Activated naive CD8-positive, alpha-beta T cell treated with anti-CD3 and anti-CD28 coated beads for 36 hours (primary cell): ENCODE measurements around the gene IQCE. TPM values are rescaled to one million over a fixed set of nuclear protein-coding genes. Genes with fewer than 3 reads are reported as not detected.

Experiments used
- DNase-seq: peaks from one replicate; pipeline ENCODE4 v3.0.0; 2021
- H3K27ac Mint-ChIP-seq: one replicate; pipeline ENCODE4 v1.8.0; 2022; ENCODE audit warnings: mild to moderate bottlenecking, moderate library complexity, mixed read lengths
- H3K27me3 Mint-ChIP-seq: one replicate; pipeline ENCODE4 v1.8.0; 2022; ENCODE audit warnings: mild to moderate bottlenecking, mixed read lengths
- H3K36me3 Mint-ChIP-seq: one replicate; pipeline ENCODE4 v1.8.0; 2021; ENCODE audit warnings: mild to moderate bottlenecking, mixed read lengths
- H3K4me1 Mint-ChIP-seq: one replicate; pipeline ENCODE4 v1.8.0; 2021; ENCODE audit warnings: mixed read lengths
- H3K4me3 Mint-ChIP-seq: one replicate; pipeline ENCODE4 v1.8.0; 2022; ENCODE audit warnings: mild to moderate bottlenecking, moderate library complexity, mixed read lengths
- H3K9me3 Mint-ChIP-seq: one replicate; pipeline ENCODE4 v1.8.0; 2022; ENCODE audit warnings: mixed read lengths
- total RNA-seq, 2 experiments: library from RNA; stranded (reverse); gene quantifications; one replicate each; pipeline ENCODE4 v1.2.3, GENCODE V29; 2021

IQCE gene
- total RNA-seq, 2 experiments from 2014 or later = 5.4 to 6.1 TPM

DNA sequence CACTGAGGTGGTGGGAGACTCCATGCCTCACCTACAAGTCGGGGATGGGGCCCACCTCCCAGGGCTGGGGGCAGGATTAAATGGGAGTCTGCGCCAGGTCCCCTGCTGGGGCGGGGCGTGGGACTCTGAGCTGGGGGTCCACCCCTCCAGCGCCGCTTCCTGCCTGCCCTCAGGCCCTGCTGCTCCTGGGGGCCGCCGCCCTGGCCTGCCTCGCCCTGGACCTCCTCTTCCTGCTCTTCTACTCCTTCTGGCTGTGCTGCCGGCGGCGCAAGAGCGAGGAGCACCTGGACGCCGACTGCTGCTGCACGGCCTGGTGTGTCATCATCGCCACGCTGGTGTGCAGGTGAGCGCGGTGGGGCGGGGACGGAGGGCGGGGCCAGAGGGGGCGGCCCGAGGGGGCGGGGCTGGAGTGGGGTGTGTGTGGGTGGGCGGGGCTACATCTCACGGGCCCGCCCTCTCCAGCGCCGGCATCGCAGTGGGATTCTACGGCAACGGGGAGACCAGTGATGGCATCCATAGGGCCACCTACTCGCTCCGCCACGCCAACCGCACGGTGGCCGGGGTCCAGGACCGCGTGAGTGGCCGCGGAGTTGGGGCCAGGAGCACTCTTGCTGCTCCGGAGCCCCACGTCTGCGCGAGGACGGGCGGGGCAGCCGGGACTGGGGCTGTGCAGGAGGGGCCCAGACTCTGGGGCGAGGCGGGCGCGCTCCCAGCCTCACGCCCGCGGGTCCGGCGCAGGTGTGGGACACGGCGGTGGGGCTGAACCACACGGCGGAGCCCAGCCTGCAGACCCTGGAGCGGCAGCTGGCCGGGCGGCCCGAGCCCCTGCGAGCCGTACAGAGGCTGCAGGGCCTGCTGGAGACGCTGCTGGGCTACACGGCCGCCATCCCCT is 88.1 kb downstream of the IQCE start:
- Mint-ChIP-seq H3K27ac (no peak overlapping the region), H3K4me1 (peaks cover 17% of the 10 kb centered on the region), H3K36me3 (no peaks in the 10 kb centered on the region), H3K9me3 (no peaks in the 10 kb centered on the region), H3K27me3 (no peaks in the 10 kb centered on the region), H3K4me3 (no peak overlapping the region)
- DNase-seq = no peak

DNA sequence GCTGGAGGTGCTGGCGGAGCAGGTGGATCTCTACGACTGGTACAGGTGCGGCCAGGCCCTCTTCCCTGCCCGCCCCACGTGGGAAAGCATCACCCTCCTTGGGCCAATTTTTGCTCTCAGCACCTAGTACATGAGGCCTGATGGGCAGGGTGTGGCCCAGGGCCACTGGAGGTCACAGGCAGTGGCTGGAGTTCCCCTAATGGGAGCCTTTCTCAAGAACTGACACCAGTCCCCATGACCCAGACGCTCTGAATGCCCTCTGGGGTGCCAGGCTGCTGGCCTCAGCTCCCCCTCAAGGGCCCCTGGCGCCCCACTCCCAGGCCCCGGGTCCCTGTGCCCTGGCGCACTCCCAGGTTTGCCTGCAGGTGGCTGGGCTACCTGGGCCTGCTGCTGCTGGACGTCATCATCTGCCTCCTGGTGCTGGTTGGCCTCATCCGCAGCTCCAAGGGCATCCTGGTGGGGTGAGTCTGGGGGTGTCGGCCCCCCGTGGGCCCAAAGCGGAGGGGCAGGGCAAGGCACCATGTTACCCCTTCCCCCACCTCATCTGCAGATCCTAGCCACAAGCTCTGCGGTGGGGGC is 88.9 kb downstream of the IQCE start:
- Mint-ChIP-seq H3K4me1 (peaks cover 17% of the 10 kb centered on the region), H3K27ac (no peak overlapping the region), H3K9me3 (no peaks in the 10 kb centered on the region), H3K36me3 (no peaks in the 10 kb centered on the region), H3K4me3 (no peak overlapping the region), H3K27me3 (no peaks in the 10 kb centered on the region)
- DNase-seq = no peak

DNA sequence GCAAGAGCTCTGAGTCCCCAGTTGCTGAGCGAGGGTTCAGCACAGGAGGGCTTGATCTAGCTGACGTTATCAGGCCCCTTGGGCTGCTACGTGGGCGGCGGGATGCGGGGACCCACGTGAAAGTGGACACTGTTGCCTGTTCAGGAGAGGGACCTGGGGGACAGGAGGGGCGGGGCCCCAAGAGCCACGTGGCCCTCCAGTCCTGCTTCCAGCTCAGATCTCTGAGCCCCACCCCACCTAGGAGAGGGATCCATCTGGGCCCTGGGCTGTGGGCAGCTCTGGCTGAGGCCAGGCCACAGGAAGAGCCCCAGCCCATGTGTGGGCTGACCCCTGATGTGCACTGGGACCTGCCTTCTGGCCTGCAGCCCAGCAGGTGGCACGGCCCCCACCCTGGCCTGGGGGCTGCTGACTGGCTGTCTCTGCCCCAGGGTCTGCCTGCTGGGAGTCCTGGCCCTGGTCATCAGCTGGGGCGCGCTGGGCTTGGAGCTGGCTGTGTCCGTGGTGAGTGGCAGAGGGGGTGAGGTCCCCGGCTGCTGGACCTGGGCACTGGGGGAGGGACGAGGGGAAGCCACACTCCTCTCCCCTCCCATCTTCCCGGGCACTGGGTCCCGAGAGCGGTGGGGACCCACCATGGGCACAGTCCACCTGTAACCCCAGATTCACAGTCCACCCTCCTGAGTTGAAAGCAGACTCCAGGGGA is 90.5 kb downstream of the IQCE start:
- no peaks in the 10 kb centered on the region for H3K27me3 Mint-ChIP-seq
- H3K4me3 Mint-ChIP-seq = no peak overlapping the region
- H3K4me1 Mint-ChIP-seq = peaks cover 17% of the 10 kb centered on the region
- H3K36me3 Mint-ChIP-seq = no peaks in the 10 kb centered on the region
- no peaks in the 10 kb centered on the region for H3K9me3 Mint-ChIP-seq
- no peak overlapping the region for H3K27ac Mint-ChIP-seq
- DNase-seq = no peak

DNA sequence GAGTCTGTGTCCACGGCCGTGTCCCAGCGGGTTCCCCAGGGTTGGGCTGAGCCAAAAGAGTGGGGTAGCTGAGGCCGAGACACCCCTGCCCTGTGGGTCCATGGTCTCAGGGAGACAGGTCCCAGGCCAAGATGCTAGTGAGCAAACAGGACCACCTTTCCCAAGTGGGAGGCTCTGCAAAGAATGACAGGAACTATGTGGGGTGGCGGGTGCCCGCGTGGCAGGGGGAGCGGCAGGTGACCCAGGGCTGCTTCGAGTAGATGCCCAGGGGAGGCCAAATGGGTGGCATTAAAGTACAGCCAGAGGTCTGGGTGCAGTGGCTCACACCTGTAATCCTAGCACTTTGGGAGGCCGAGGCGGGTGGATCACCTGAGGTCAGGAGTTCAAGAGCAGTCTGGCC is 91.2 kb downstream of the IQCE start:
- no peak for DNase-seq
- no peaks in the 10 kb centered on the region for H3K27me3 Mint-ChIP-seq
- H3K4me1 Mint-ChIP-seq = peaks cover 11% of the 10 kb centered on the region
- no peaks in the 10 kb centered on the region for H3K36me3 Mint-ChIP-seq
- no peaks in the 10 kb centered on the region for H3K9me3 Mint-ChIP-seq
- no peak overlapping the region for H3K4me3 Mint-ChIP-seq
- no peak overlapping the region for H3K27ac Mint-ChIP-seq

GRCh38 chr7:2650451-2650850 is 91.7 kb downstream of the IQCE start:
- H3K9me3 Mint-ChIP-seq = no peaks in the 10 kb centered on the region
- DNase-seq = no peak
- H3K27me3 Mint-ChIP-seq = no peaks in the 10 kb centered on the region
- H3K4me3 Mint-ChIP-seq = no peak overlapping the region
- H3K4me1 Mint-ChIP-seq = peaks cover 7% of the 10 kb centered on the region
- H3K27ac Mint-ChIP-seq = no peak overlapping the region
- no peaks in the 10 kb centered on the region for H3K36me3 Mint-ChIP-seq

DNA sequence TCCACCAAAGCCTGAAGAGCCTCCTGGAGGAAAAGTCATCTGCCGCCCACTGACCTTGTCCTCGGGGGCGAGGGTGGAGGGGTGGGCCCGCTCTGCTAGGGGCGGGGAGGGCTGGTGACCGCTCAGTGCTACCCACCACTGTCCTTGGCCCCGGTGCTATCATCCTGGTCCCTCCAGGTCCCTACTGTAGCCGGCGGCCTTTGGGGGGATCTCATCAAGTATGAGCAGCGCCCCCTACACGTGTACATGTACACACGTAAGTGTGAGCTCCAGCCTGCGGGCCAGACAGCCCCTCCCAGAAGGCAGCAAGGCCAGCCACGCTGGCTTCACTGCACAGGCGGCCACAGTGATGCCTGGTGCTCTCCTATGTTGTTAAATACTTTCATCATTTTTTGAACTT is 92.6 kb downstream of the IQCE start:
- DNase-seq = no peak
- Mint-ChIP-seq H3K36me3 (no peaks in the 10 kb centered on the region), H3K4me3 (no peak overlapping the region), H3K9me3 (no peaks in the 10 kb centered on the region), H3K27me3 (no peaks in the 10 kb centered on the region), H3K4me1 (no peaks in the 10 kb centered on the region), H3K27ac (no peak overlapping the region)

GRCh38 chr7:2651847-2652735 is 93.3 kb downstream of the IQCE start:
- H3K27me3 Mint-ChIP-seq = no peaks in the 10 kb centered on the region
- no peaks in the 10 kb centered on the region for H3K4me1 Mint-ChIP-seq
- H3K36me3 Mint-ChIP-seq = no peaks in the 10 kb centered on the region
- no peaks in the 10 kb centered on the region for H3K9me3 Mint-ChIP-seq
- no peak overlapping the region for H3K27ac Mint-ChIP-seq
- DNase-seq = no peak
- H3K4me3 Mint-ChIP-seq = no peak overlapping the region

DNA sequence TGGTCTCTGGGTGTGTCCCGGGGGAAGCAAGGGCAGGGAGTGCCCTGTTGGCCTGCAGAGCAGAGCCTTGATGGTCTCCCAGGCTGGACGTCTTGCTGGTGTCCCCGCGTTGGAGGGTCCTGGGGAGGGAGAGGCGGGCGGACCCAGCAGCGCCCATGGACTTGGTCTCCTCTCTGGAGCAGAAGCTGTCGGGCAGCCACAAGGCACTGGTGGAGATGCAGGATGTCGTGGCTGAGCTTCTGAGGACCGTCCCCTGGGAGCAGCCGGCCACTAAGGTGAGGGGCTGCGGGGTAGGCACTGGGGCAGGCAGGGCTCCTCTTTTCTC is 93.9 kb downstream of the IQCE start:
- DNase-seq = no peak
- no peaks in the 10 kb centered on the region for H3K36me3 Mint-ChIP-seq
- H3K4me1 Mint-ChIP-seq = no peaks in the 10 kb centered on the region
- no peaks in the 10 kb centered on the region for H3K27me3 Mint-ChIP-seq
- no peak overlapping the region for H3K4me3 Mint-ChIP-seq
- H3K27ac Mint-ChIP-seq = no peak overlapping the region
- H3K9me3 Mint-ChIP-seq = no peaks in the 10 kb centered on the region

GRCh38 chr7:2654059-2654458 is 95.3 kb downstream of the IQCE start:
- H3K27ac Mint-ChIP-seq = no peak overlapping the region
- no peak overlapping the region for H3K4me3 Mint-ChIP-seq
- H3K4me1 Mint-ChIP-seq = no peaks in the 10 kb centered on the region

GRCh38 chr7:2655870-2656614 is 97.3 kb downstream of the IQCE start:
- Mint-ChIP-seq H3K27ac (no peak overlapping the region), H3K9me3 (no peaks in the 10 kb centered on the region)
- no peak for DNase-seq

More at GRCh38 chr7:2654059-2654458, 95.3 kb downstream of the IQCE start:
- H3K27me3 Mint-ChIP-seq = no peaks in the 10 kb centered on the region
- no peak for DNase-seq
- H3K36me3 Mint-ChIP-seq = no peaks in the 10 kb centered on the region
- no peaks in the 10 kb centered on the region for H3K9me3 Mint-ChIP-seq

DNA sequence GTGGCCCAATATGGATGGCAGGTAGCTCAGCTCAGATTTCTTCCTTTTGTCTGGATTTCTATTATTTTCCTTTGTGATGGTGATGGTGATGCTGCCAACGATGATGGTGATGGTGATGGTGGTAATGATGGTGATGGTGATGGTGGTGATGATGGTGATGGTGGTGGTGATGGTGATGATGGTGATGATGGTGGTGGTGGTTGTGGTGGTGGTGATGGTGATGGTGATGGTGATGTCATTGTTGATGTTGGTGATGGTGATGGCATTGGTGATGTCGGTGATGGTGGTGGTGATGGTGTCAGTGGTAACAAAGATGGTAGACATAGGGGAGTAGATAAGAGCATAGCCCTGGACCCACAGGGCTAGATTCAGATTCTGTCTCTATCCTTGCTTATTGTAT is 98.4 kb downstream of the IQCE start:
- H3K9me3 Mint-ChIP-seq = no peaks in the 10 kb centered on the region
- H3K27me3 Mint-ChIP-seq = no peaks in the 10 kb centered on the region
- H3K4me3 Mint-ChIP-seq = no peak overlapping the region
- no peaks in the 10 kb centered on the region for H3K36me3 Mint-ChIP-seq
- no peaks in the 10 kb centered on the region for H3K4me1 Mint-ChIP-seq
- no peak for DNase-seq
- H3K27ac Mint-ChIP-seq = no peak overlapping the region

More at GRCh38 chr7:2655870-2656614, 97.3 kb downstream of the IQCE start:
- Mint-ChIP-seq H3K36me3 (no peaks in the 10 kb centered on the region), H3K27me3 (no peaks in the 10 kb centered on the region), H3K4me3 (no peak overlapping the region), H3K4me1 (no peaks in the 10 kb centered on the region)

GRCh38 chr7:2657920-2658671 is 99.3 kb downstream of the IQCE start:
- no peak for DNase-seq
- Mint-ChIP-seq H3K4me1 (no peaks in the 10 kb centered on the region), H3K4me3 (no peak overlapping the region)

GRCh38 chr7:2658941-2659340 is 100.2 kb downstream of the IQCE start:
- no peak overlapping the region for H3K4me3 Mint-ChIP-seq
- DNase-seq = no peak
- no peaks in the 10 kb centered on the region for H3K36me3 Mint-ChIP-seq
- H3K27ac Mint-ChIP-seq = no peak overlapping the region
- no peaks in the 10 kb centered on the region for H3K4me1 Mint-ChIP-seq
- no peaks in the 10 kb centered on the region for H3K27me3 Mint-ChIP-seq
- no peaks in the 10 kb centered on the region for H3K9me3 Mint-ChIP-seq

More at GRCh38 chr7:2657920-2658671, 99.3 kb downstream of the IQCE start:
- Mint-ChIP-seq H3K36me3 (no peaks in the 10 kb centered on the region), H3K27me3 (no peaks in the 10 kb centered on the region), H3K9me3 (no peaks in the 10 kb centered on the region), H3K27ac (no peak overlapping the region)
